ENCODE measurements around the gene NEURL1.

DNA sequence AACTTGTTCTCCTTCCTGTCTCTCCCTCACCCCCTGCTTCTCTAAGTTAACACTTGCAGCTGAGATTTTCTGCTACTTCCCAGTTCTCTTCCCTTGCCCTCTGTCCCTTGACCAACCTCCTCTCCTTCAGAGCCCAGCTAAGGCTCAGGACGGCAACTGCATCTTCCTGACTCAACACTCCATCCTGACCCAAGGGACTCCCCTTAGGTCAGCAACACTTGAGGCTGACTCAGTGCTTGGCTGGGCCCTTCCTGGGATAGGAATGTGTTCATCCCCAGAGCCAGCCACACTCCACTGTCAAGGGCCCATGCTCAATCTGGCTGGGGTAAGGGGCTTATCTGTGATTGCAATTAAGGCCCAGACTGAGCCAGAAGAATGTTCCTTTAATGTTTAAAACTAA is 44.8 kb upstream of the NEURL1 start:
- TF ChIP-seq CTCF (IDR thresholded peaks at IDR 0.05) (no peak), POLR2A (IDR thresholded peaks at IDR 0.05) (no peak)

All from ovary (tissue), 3 donors.